Mesothelial cell of epicardium (in vitro differentiated cells): ENCODE results near the gene RGCC. TPM values are rescaled to one million over a fixed set of nuclear protein-coding genes. Genes with fewer than 3 reads are reported as not detected.

Experiments used
- DNase-seq, 2 experiments: peaks; one replicate each; pipeline ENCODE4 v3.0.0; 2021; ENCODE audit warnings: low spot score in 2 of 2; ENCODE audit not compliant: unreplicated experiment in 2 of 2
- H3K27ac Mint-ChIP-seq: 2 replicates; pipeline ENCODE4 v1.8.0; 2021; ENCODE audit warnings: mixed read lengths
- H3K27me3 Mint-ChIP-seq: 2 replicates; pipeline ENCODE4 v1.8.0; 2021; ENCODE audit warnings: low read depth, mixed read lengths
- H3K36me3 Mint-ChIP-seq: 2 replicates; pipeline ENCODE4 v1.8.0; 2021; ENCODE audit warnings: mixed read lengths
- H3K4me1 Mint-ChIP-seq: 2 replicates; pipeline ENCODE4 v1.8.0; 2021; ENCODE audit warnings: mixed read lengths
- H3K4me3 Mint-ChIP-seq: 2 replicates; pipeline ENCODE4 v1.8.0; 2021; ENCODE audit warnings: mild to moderate bottlenecking, moderate library complexity, mixed read lengths
- H3K9me3 Mint-ChIP-seq: 2 replicates; pipeline ENCODE4 v1.8.0; 2021; ENCODE audit warnings: mixed read lengths
- total RNA-seq: library from RNA; stranded (reverse); gene quantifications from 3 replicates; pipeline ENCODE4 v1.2.1, GENCODE V29; 2021
- TF ChIP-seq, protein P1 (sequence below): fragments of 200-600 bp; sonication (generic); IDR thresholded peaks from one replicate; pipeline ENCODE4 v1.5.0; 2021; ENCODE audit warnings: antibody characterized with exemption; ENCODE audit not compliant: unreplicated experiment

The RGCC gene
- 0.85 to 2.1 TPM (median 1.9 TPM) in 3 replicates for total RNA-seq

GRCh38 chr13:41456768-41457588 lies at the start of gene RGCC:
Gene RGCC, plus strand, starts transcription at chr13:41457550. Its CDS starts 158 bp downstream, at chr13:41457708.
- TF ChIP-seq, protein P1, sequence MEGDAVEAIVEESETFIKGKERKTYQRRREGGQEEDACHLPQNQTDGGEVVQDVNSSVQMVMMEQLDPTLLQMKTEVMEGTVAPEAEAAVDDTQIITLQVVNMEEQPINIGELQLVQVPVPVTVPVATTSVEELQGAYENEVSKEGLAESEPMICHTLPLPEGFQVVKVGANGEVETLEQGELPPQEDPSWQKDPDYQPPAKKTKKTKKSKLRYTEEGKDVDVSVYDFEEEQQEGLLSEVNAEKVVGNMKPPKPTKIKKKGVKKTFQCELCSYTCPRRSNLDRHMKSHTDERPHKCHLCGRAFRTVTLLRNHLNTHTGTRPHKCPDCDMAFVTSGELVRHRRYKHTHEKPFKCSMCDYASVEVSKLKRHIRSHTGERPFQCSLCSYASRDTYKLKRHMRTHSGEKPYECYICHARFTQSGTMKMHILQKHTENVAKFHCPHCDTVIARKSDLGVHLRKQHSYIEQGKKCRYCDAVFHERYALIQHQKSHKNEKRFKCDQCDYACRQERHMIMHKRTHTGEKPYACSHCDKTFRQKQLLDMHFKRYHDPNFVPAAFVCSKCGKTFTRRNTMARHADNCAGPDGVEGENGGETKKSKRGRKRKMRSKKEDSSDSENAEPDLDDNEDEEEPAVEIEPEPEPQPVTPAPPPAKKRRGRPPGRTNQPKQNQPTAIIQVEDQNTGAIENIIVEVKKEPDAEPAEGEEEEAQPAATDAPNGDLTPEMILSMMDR, result no peak
- Mint-ChIP-seq H3K9me3 (peaks cover 8% of the 10 kb centered on the region), H3K27ac (no peak within 1 kb of the TSS), H3K27me3 (peaks cover 81% of the 10 kb centered on the region), H3K4me1 (peaks cover 2% of the 10 kb centered on the region), H3K36me3 (no peaks in the 10 kb centered on the region), H3K4me3 (peak within 1 kb of the TSS; percentile 61)
- DNase-seq, result peak; percentile 47 to 67

DNA sequence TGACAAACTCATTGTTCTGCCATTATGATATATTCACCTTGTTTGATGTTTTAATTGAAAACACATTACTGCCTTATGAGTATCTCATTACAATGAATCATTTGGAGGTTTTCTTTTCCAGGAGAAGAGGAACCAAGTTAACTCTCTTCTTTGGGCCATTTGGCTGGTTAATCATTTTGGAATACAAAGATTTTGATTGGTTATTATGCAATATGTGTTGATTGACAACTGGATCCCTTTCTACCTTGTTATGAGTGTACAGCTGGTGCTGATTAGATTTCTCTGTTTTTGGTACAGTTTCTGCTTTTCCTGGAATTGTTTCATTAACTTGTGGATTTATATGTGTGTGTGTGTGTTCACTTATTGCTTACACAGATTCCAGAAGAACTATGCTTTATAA lies 49.2 kb upstream of the RGCC start:
- TF ChIP-seq, protein P1, result no peak
- no peak for DNase-seq
- H3K36me3 Mint-ChIP-seq, result no peaks in the 10 kb centered on the region
- H3K9me3 Mint-ChIP-seq, result peaks cover 10% of the 10 kb centered on the region
- no peaks in the 10 kb centered on the region for H3K4me1 Mint-ChIP-seq
- H3K4me3 Mint-ChIP-seq, result no peak overlapping the region
- H3K27me3 Mint-ChIP-seq, result no peaks in the 10 kb centered on the region
- H3K27ac Mint-ChIP-seq, result no peak overlapping the region

- TF ChIP-seq, protein P1, result no peak
- Mint-ChIP-seq H3K27me3 (no peaks in the 10 kb centered on the region), H3K27ac (no peak overlapping the region), H3K4me1 (no peaks in the 10 kb centered on the region), H3K9me3 (peaks cover 10% of the 10 kb centered on the region), H3K36me3 (no peaks in the 10 kb centered on the region), H3K4me3 (no peak overlapping the region)
- DNase-seq, result no peak
Measured at GRCh38 chr13:41408746-41409145, 48.6 kb upstream of the RGCC start.

GRCh38 chr13:41409611-41410010 lies 47.7 kb upstream of the RGCC start:
- Mint-ChIP-seq H3K27me3 (no peaks in the 10 kb centered on the region), H3K4me1 (no peaks in the 10 kb centered on the region), H3K36me3 (no peaks in the 10 kb centered on the region), H3K9me3 (peaks cover 15% of the 10 kb centered on the region), H3K27ac (no peak overlapping the region), H3K4me3 (no peak overlapping the region)
- TF ChIP-seq, protein P1, result no peak
- no peak for DNase-seq

DNA sequence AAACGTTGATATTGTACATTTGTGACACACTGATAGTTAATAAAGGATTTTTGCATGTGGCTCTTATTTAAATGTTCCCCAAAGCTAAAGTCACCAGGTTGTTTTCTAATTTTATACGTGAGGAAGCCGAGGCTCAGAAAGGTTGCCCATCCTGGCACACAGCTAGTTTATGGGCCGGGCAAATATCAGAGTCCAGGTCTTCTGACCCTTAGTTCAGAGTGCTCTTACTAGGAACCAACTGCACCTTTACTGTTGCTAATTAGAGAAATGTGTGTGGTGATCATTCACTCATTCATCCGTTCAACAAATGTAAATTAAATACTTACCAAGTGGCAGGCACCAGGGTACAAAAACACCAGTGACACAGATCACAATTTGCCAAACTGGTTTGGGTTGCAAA lies 46.3 kb upstream of the RGCC start:
- peaks cover 15% of the 10 kb centered on the region for H3K9me3 Mint-ChIP-seq
- H3K27ac Mint-ChIP-seq, result no peak overlapping the region
- TF ChIP-seq, protein P1, result no peak
- DNase-seq, result no peak
- H3K4me3 Mint-ChIP-seq, result no peak overlapping the region
- no peaks in the 10 kb centered on the region for H3K27me3 Mint-ChIP-seq
- H3K36me3 Mint-ChIP-seq, result no peaks in the 10 kb centered on the region
- H3K4me1 Mint-ChIP-seq, result no peaks in the 10 kb centered on the region
